Neural progenitor cell (in vitro differentiated cells): ENCODE results near the gene PTPRK. TPM values are rescaled to one million over a fixed set of nuclear protein-coding genes. Genes with fewer than 3 reads are reported as not detected.

ENCODE experiments used
- DNase-seq: peaks from one replicate; pipeline ENCODE4 v3.0.0-alpha.2; 2016; ENCODE audit warnings: low spot score
- H2AFZ ChIP-seq: fragments of 200-600 bp; sonication (generic); replicated peaks from 2 replicates; pipeline ENCODE4 v1.6.1; 2016; ENCODE audit warnings: antibody characterized with exemption
- H3F3A ChIP-seq: fragments of 200-600 bp; sonication (generic); 2 replicates; pipeline ENCODE4 v1.6.1; 2016; ENCODE audit warnings: antibody characterized with exemption, low read depth
- H3K27ac ChIP-seq: fragments of 200-600 bp; sonication (generic); 2 replicates; pipeline ENCODE4 v1.5.1; 2016; ENCODE audit warnings: mild to moderate bottlenecking
- H3K27me3 ChIP-seq: fragments of 200-600 bp; sonication (generic); 2 replicates; pipeline ENCODE4 v1.6.1; 2016; ENCODE audit warnings: mild to moderate bottlenecking, moderate library complexity
- H3K36me3 ChIP-seq: fragments of 200-600 bp; sonication (generic); 2 replicates; pipeline ENCODE4 v1.5.1; 2016
- H3K4me1 ChIP-seq: fragments of 200-600 bp; sonication (generic); 2 replicates; pipeline ENCODE4 v1.6.1; 2016; ENCODE audit warnings: mixed run types
- H3K4me2 ChIP-seq: fragments of 200-600 bp; sonication (generic); 2 replicates; pipeline ENCODE4 v1.6.1; 2016
- H3K4me3 ChIP-seq: fragments of 200-600 bp; sonication (generic); 2 replicates; pipeline ENCODE4 v1.5.1; 2016
- H3K79me2 ChIP-seq: fragments of 200-600 bp; sonication (generic); 2 replicates; pipeline ENCODE4 v1.6.1; 2016; ENCODE audit warnings: low read depth
- H3K9ac ChIP-seq: fragments of 200-600 bp; sonication (generic); 2 replicates; pipeline ENCODE4 v1.6.1; 2016
- H3K9me3 ChIP-seq: fragments of 200-600 bp; sonication (generic); 2 replicates; pipeline ENCODE4 v1.5.1; 2016; ENCODE audit warnings: low read depth
- H4K20me1 ChIP-seq: fragments of 200-600 bp; sonication (generic); 2 replicates; pipeline ENCODE4 v1.6.1; 2016; ENCODE audit warnings: low read depth
- H3K27ac Mint-ChIP-seq: 3 replicates; pipeline ENCODE4 v1.8.0; 2021; ENCODE audit warnings: mixed read lengths
- H3K27me3 Mint-ChIP-seq: 2 replicates; pipeline ENCODE4 v1.8.0; 2022; ENCODE audit warnings: low read depth, mild to moderate bottlenecking, inconsistent platforms, moderate library complexity, mixed read lengths; ENCODE audit not compliant: insufficient read depth
- H3K36me3 Mint-ChIP-seq: 3 replicates; pipeline ENCODE4 v1.8.0; 2021; ENCODE audit warnings: mixed read lengths
- H3K4me1 Mint-ChIP-seq: 3 replicates; pipeline ENCODE4 v1.8.0; 2021; ENCODE audit warnings: mixed read lengths
- H3K4me3 Mint-ChIP-seq: 3 replicates; pipeline ENCODE4 v1.8.0; 2021; ENCODE audit warnings: mild to moderate bottlenecking, moderate library complexity, mixed read lengths
- H3K9me3 Mint-ChIP-seq: 3 replicates; pipeline ENCODE4 v1.8.0; 2020; ENCODE audit warnings: mixed read lengths
- EZH2 ChIP-seq: fragments of 200-600 bp; sonication (generic); IDR thresholded peaks from 2 replicates; pipeline ENCODE4 v1.6.1; 2017; ENCODE audit warnings: antibody characterized with exemption, mild to moderate bottlenecking, moderate library complexity
- EZH2phosphoT487 ChIP-seq: fragments of 200-600 bp; sonication (generic); IDR thresholded peaks from 2 replicates; pipeline ENCODE4 v1.6.1; 2017; ENCODE audit warnings: antibody characterized with exemption
- total RNA-seq: library from RNA; depleted of rRNA; stranded (reverse); fragments of >200 nt; gene quantifications from 2 replicates; pipeline ENCODE4 v1.2.3, GENCODE V29; 2015; ENCODE audit warnings: low replicate concordance
- TF ChIP-seq, protein P1 (sequence below): fragments of 200-600 bp; sonication (generic); IDR thresholded peaks from 2 replicates; pipeline ENCODE4 v1.5.1; 2017; ENCODE audit warnings: antibody characterized with exemption, mild to moderate bottlenecking

The PTPRK gene
- total RNA-seq, 1 donor from 2014 or later, result 35.0 TPM

DNA sequence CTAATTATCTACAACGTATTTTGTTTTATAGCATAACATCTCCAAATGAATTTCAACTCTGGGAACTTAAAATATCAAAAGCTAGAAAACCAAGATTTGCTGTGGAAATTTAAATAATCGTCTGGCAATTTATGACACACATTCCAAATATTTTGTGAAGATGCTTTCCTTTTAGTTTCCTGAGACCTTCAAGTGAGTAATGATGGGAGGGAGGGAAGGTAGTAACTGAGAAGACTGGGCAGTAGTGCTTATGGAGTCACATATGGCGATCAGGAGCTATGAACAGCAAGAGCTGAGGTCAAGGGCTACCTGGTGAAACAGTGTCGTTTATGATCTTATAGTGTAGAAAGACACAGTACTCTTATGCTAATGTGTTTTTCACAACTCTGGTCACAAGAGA, 441.4 kb downstream of the PTPRK start:
- Histone ChIP-seq H3K9ac (no peak overlapping the region), H3K4me1 (no peaks in the 10 kb centered on the region), H3K27me3 (no peaks in the 10 kb centered on the region), H3K9me3 (no peaks in the 10 kb centered on the region), H3K79me2 (no peaks in the 10 kb centered on the region), H3K4me3 (no peak overlapping the region), H3K27ac (no peak overlapping the region), H3K36me3 (no peaks in the 10 kb centered on the region), H4K20me1 (no peaks in the 10 kb centered on the region), H2AFZ (no peak overlapping the region), H3K4me2 (no peak overlapping the region), H3F3A (no peaks in the 10 kb centered on the region)
- H3K36me3 Mint-ChIP-seq, result peaks cover 10% of the 10 kb centered on the region
- H3K4me1 Mint-ChIP-seq, result no peaks in the 10 kb centered on the region
- no peak for TF ChIP-seq EZH2
- TF ChIP-seq, protein P1, sequence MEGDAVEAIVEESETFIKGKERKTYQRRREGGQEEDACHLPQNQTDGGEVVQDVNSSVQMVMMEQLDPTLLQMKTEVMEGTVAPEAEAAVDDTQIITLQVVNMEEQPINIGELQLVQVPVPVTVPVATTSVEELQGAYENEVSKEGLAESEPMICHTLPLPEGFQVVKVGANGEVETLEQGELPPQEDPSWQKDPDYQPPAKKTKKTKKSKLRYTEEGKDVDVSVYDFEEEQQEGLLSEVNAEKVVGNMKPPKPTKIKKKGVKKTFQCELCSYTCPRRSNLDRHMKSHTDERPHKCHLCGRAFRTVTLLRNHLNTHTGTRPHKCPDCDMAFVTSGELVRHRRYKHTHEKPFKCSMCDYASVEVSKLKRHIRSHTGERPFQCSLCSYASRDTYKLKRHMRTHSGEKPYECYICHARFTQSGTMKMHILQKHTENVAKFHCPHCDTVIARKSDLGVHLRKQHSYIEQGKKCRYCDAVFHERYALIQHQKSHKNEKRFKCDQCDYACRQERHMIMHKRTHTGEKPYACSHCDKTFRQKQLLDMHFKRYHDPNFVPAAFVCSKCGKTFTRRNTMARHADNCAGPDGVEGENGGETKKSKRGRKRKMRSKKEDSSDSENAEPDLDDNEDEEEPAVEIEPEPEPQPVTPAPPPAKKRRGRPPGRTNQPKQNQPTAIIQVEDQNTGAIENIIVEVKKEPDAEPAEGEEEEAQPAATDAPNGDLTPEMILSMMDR, result no peak
- TF ChIP-seq EZH2phosphoT487, result no peak
- no peak for DNase-seq
- H3K27me3 Mint-ChIP-seq, result peaks cover 5% of the 10 kb centered on the region
- H3K27ac Mint-ChIP-seq, result no peak overlapping the region
- no peaks in the 10 kb centered on the region for H3K9me3 Mint-ChIP-seq
- H3K4me3 Mint-ChIP-seq, result no peak overlapping the region

DNA sequence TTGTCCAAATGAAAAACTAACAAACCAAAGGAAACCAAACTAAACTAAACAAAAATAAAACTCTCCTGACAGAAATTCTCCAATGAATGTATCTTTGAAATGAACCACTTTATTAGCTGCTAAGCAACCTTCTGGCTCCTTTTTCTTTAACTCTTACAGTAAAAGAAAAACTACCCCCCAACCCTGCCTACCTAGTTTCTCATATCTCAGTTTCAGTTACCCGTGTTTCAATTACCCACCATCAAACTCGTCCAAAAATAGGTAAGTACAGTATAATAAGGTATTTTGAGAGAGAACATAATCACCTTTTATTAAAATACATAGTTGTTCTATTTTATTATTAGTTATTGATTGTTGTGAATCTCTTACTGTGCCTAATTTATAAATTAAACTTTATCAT, 442.1 kb downstream of the PTPRK start:
- Histone ChIP-seq H3K27ac (no peak overlapping the region), H3K9ac (no peak overlapping the region), H3F3A (no peaks in the 10 kb centered on the region), H3K27me3 (no peaks in the 10 kb centered on the region), H3K79me2 (no peaks in the 10 kb centered on the region), H3K4me1 (no peaks in the 10 kb centered on the region), H4K20me1 (no peaks in the 10 kb centered on the region), H3K4me2 (no peak overlapping the region), H3K9me3 (no peaks in the 10 kb centered on the region), H2AFZ (no peak overlapping the region), H3K36me3 (no peaks in the 10 kb centered on the region), H3K4me3 (no peak overlapping the region)
- Mint-ChIP-seq H3K27ac (no peak overlapping the region), H3K4me1 (no peaks in the 10 kb centered on the region), H3K9me3 (no peaks in the 10 kb centered on the region), H3K4me3 (no peak overlapping the region), H3K27me3 (peaks cover 5% of the 10 kb centered on the region), H3K36me3 (peaks cover 8% of the 10 kb centered on the region)
- TF ChIP-seq, protein P1, result no peak
- TF ChIP-seq EZH2phosphoT487 (no peak), EZH2 (no peak)
- no peak for DNase-seq

DNA sequence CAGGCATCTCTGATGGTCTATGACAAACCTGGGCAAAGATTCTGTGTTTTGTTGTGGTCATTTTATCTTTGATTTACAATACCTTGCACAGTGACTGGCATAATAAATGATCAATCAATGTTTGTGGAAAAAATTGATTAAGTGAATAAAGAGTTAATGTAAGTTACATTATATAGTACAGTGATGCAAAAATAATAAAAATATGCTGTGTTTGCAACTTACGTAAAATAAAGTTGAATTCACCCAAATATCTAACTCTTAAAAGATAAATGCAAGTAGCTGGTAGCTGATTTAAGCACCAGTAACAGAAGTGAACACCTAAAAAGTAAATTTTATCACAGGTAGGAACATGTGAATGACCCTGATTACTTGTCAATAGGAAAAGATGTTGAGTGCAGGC, 443.6 kb downstream of the PTPRK start:
- Histone ChIP-seq H3K9me3 (no peaks in the 10 kb centered on the region), H3K4me2 (no peak overlapping the region), H3K4me3 (no peak overlapping the region), H3K9ac (no peak overlapping the region), H3K4me1 (no peaks in the 10 kb centered on the region), H3F3A (no peaks in the 10 kb centered on the region), H3K79me2 (no peaks in the 10 kb centered on the region), H3K27me3 (no peaks in the 10 kb centered on the region), H3K36me3 (no peaks in the 10 kb centered on the region), H2AFZ (no peak overlapping the region), H3K27ac (no peak overlapping the region), H4K20me1 (no peaks in the 10 kb centered on the region)
- TF ChIP-seq, protein P1, result no peak
- TF ChIP-seq EZH2 (no peak), EZH2phosphoT487 (no peak)
- H3K27me3 Mint-ChIP-seq, result peaks cover 5% of the 10 kb centered on the region
- peaks cover 6% of the 10 kb centered on the region for H3K36me3 Mint-ChIP-seq
- no peak for DNase-seq
- H3K27ac Mint-ChIP-seq, result no peak overlapping the region
- H3K4me1 Mint-ChIP-seq, result no peaks in the 10 kb centered on the region
- H3K4me3 Mint-ChIP-seq, result no peak overlapping the region
- no peaks in the 10 kb centered on the region for H3K9me3 Mint-ChIP-seq
